GM18520 (cell line): ENCODE measurements around the gene F11R.
"Not testable (repeated sequence)": the region's sequence is repeated elsewhere in the genome, so short reads cannot be mapped to it uniquely, and the experiment has no call there.

Source experiments
- ATAC-seq: cut with Tn5 transposase; IDR thresholded peaks from one replicate; pipeline ENCODE4 v1.9.1; 2021; ENCODE audit not compliant: unreplicated experiment

F11R gene

GRCh38 chr1:160978510-160978927 lies 42.4 kb downstream of the F11R start:
- no peak for ATAC-seq

GRCh38 chr1:160975026-160975425 lies 45.9 kb downstream of the F11R start:
- ATAC-seq = no peak

GRCh38 chr1:160973491-160973890 lies 47.5 kb downstream of the F11R start:
- no peak for ATAC-seq

- no peak for ATAC-seq
Measured at GRCh38 chr1:160972939-160973338, 48.0 kb downstream of the F11R start.

- peak; percentile 52 for ATAC-seq
Measured at GRCh38 chr1:160971618-160972056, 49.3 kb downstream of the F11R start.

- ATAC-seq = no peak
Measured at GRCh38 chr1:160963521-160963920, 57.4 kb downstream of the F11R start.

- no peak for ATAC-seq
Measured at GRCh38 chr1:160961419-160961818, 59.5 kb downstream of the F11R start.

GRCh38 chr1:160956966-160957365 lies 64.0 kb downstream of the F11R start:
- no peak for ATAC-seq

GRCh38 chr1:160954158-160955104 lies 66.5 kb downstream of the F11R start, which contains the start of gene ITLN2:
TSS of gene ITLN2 (minus strand) at chr1:160954809. CDS start at chr1:160954741, 68 bp downstream.
- ATAC-seq = no peak

- ATAC-seq = no peak
Measured at GRCh38 chr1:160953030-160953429, 67.9 kb downstream of the F11R start.

- ATAC-seq = no peak
Measured at GRCh38 chr1:160952129-160952510, 68.8 kb downstream of the F11R start.

GRCh38 chr1:160951443-160952128 lies 69.4 kb downstream of the F11R start:
- ATAC-seq = no peak

- ATAC-seq = no peak
Measured at GRCh38 chr1:160950657-160951056, 70.3 kb downstream of the F11R start.

- no peak for ATAC-seq
Measured at GRCh38 chr1:160949881-160950280, 71.1 kb downstream of the F11R start.

GRCh38 chr1:160949216-160949880 lies 71.6 kb downstream of the F11R start:
- not testable (repeated sequence) for ATAC-seq

GRCh38 chr1:160947174-160947759 lies 73.7 kb downstream of the F11R start:
- ATAC-seq = not testable (repeated sequence)

- ATAC-seq = not testable (repeated sequence)
Measured at GRCh38 chr1:160945881-160946280, 75.1 kb downstream of the F11R start.
